GM18505 (cell line): ENCODE data around the gene CDK6.
A peak's percentile ranks its signal among the peaks of the same experiment; 100 is the strongest.

ENCODE experiments used
- ATAC-seq: cut with Tn5 transposase; IDR thresholded peaks from one replicate; pipeline ENCODE4 v1.9.1; 2021; ENCODE audit not compliant: unreplicated experiment
- POLR2A ChIP-seq: IDR thresholded peaks from 4 replicates; pipeline ENCODE4 v1.6.1; 2011; ENCODE audit warnings: borderline replicate concordance; ENCODE audit not compliant: insufficient read depth, insufficient read length; ENCODE audit errors: extremely low read depth

Gene CDK6

GRCh38 chr7:92729751-92730150, 106.6 kb downstream of the CDK6 start:
- no peak for TF ChIP-seq POLR2A
- no peak for ATAC-seq

DNA sequence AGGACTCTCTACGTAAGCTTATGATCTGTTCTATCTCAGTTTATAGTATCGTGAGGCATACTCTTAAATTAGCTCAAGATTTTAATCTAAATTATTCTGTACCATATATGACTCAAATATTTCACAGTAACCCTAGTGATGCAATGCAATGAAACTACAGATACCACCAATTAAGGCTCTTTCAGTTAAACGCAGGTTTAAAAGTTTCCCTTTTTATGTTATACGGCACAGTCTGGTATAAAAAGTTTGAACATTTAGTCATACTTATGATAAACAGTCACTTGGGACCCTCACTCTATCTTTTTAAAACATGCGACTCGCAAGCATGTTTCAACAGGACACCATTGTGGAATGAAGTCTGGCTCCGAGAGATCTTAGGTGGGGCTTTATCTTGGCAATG, 107.2 kb downstream of the CDK6 start:
- no peak for TF ChIP-seq POLR2A
- ATAC-seq = no peak

DNA sequence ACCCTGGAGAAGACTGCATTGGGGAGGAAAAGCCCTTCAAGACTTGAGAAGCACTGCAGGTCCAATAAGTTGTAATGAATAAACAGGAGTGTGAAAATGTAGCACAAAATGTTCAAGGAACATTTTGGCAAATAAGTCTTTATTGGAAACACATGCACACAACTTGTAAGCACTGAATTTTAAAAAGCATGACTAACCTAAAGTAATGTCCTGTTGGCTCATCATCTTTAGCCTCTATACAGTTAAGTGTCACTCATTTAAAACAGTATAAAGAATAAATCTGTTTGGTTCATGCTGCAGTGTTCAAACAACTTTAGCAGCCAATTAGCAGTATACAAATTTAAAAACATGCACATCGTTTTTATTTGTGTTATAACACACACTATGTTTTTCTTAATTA, 108.6 kb downstream of the CDK6 start:
- TF ChIP-seq POLR2A = no peak
- no peak for ATAC-seq

GRCh38 chr7:92725161-92725925, 111.0 kb downstream of the CDK6 start:
- TF ChIP-seq POLR2A = no peak
- no peak for ATAC-seq

DNA sequence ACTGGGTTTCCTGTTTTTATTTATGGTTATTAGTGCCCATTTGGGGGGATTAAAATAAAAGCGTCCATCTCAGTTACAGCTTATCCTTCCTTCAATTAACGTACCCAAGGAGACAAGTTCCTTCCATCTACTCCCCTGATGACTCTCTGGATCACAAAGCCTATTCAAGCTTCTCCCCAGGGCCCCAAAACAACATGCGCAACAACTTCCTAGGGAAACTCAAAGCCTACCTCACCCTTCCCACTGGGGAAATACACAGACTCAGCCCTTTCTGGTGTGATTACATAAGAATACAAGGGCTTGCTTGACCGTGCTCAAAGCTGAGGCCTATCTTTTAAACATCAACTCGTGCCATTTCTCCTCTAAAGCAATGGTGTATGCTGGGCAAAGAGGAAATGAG, 112.4 kb downstream of the CDK6 start:
- no peak for ATAC-seq
- no peak for TF ChIP-seq POLR2A

DNA sequence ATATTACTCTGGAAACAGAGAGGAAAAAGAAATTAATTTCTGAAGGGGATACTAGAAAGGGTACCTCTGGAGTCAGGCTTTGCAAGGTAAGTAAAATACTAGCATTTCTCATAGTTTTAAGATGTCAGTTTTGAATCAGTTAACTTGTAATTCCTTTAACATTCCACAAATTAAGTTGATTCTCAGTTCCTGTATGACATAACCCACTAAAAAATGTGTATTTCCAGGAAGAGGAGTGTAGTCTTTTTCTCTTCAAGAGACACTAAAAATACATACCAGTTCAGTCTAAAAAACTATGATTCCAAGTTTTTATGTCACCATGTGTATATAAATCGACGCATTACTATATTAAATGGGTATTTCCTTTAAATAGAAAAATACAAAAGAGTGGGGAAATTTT, 113.2 kb downstream of the CDK6 start:
- TF ChIP-seq POLR2A = no peak
- no peak for ATAC-seq

- ATAC-seq = no peak
- no peak for TF ChIP-seq POLR2A
These were observed 113.8 kb downstream of the CDK6 start for GRCh38 chr7:92722541-92722940.

DNA sequence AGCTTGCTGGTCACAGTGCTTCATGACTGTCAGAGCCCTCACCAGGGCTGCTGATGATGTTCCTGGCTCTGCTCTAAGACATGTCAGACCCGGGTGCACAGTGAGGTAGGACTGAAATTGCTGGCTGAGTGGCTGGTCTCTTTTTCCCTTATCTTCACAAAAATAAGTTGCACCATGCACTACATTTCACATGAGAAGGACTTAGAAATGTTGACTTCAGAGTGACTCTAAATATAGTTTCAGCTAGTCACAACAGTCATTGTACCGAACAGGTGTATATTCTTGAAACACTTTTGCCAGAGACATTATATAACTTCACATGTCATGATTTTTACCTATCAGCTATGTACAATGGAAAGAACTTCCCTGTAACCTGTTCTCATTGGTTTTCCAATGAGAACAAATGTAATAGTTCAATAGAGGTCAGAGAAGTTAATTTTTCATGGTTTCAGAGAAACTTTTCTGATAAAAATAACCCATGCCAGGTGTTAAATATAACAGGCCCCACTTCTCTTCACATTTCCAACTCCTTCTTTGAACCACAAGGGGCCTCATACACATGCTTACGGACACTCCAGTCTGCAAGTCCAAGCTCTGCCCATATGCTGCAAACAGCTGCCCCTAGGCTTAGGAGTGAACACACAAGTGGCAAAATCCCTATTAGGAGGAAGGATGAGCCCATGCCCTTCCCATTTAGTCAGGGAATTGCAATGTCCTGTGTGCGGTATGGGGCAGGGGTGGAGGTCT, 115.6 kb downstream of the CDK6 start:
- TF ChIP-seq POLR2A = no peak
- peak; percentile 56 for ATAC-seq

DNA sequence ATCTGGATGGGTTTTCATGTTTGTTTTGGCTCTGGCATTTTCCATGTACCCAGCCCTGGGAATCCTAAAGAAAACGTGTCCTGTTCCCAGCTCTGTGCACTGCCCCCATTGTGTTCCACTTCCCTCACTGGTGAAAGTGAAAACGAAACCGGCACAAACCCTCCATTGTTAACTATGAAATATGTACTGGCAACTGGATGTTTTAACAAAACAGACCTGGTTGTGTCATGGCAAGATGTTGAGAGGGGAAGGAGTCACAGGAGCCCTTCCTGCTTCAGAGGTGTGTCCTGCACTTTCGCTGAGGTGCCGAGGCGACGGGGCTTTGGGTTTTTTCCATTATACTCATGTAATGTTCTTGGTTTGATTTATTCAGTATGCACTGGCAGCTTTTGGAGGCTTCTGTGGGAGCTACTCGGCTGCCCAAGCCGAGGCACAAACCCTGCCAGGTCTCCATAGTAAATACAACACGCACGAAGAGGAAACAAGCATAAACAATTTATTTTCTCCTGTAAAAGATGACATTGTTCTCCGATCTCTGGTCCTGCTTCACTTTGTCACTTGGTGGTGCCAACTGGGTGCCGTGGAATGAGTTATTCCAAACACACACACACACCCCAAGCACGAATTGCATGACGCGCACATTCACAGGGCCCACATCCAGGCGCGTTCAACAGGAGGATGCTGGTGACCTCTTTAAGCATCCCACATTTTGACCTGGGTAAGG, 118.2 kb downstream of the CDK6 start:
- peak; percentile 54 for ATAC-seq

DNA sequence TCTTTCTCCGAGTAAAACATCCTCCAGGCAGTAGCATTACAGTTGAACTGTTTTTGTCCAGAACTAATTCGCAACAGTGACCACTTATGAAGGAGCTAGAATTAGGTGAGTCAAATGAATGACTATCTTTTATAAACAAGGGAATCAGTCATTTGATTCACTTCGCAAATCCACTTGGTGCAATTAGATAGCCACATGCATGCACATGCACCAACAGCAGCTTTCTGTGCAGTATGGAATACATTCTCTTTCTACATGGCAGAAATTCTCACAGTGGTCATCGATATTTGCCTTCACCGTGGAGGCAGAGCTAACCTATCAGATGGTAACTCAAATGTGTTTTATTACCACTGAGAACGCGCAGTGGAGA, 118.8 kb downstream of the CDK6 start:
- peak; percentile 11 for ATAC-seq
- no peak for TF ChIP-seq POLR2A

More for the DNA sequence above, 118.2 kb downstream of the CDK6 start:
- TF ChIP-seq POLR2A = no peak

GRCh38 chr7:92716825-92717580, 119.4 kb downstream of the CDK6 start:
- ATAC-seq = no peak
- TF ChIP-seq POLR2A = no peak

- TF ChIP-seq POLR2A = no peak
- ATAC-seq = no peak
These were observed 120.4 kb downstream of the CDK6 start for GRCh38 chr7:92715963-92716362.

DNA sequence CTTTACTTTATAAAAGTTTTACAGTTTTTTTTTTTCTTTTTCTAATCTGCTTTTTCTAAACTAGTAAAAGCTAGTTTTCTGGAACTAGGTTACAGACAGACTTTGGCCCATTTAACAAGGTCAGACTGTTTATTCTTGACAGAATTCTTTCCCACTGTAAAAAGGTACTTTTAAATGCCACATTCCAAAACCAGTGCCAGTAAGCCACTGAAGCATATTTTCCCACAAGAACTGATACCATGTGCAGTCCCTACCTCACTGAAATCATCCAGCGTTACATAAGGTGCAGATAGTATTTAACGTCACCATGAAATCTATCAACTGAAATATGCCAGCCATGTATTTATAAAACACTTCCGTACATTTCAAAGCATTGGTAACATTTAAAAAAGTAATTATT, 121.6 kb downstream of the CDK6 start:
- ATAC-seq = no peak
- TF ChIP-seq POLR2A = no peak
